ENCODE measurements around the gene ZNF564.

DNA sequence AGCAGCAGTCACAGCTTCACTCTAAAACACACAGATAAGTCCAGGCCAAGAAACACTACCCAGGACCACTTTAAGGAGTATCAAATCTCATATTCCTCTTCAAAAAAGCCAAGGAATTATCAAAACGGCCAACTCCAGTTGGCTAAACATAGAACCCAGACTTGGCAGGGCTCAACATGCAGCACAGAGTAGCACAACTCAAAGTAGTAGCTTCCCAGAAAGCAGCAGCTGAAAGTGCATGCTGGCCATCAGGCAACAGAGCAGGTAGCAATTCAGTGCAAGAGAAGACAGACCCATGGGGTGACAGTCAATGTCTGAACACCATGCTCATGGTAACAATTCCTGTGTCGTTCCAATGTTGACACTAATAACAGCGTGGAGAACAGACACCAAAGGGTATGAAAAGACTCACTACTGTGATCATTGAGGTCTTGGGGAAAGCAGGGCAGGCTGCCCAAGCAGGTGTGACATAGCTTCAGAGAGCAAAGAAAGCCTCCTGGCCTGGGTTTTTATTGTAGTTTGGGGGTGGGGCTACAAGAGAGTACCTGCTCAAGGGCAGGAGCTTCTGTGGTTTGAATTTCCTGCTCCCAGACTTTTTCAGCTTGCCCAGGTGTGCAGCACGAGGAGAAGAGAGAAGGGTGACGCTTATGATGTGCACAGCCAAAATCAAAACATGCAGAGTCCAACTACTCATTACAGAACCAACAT, 72.9 kb downstream of the ZNF564 start:
- TF ChIP-seq, protein P1, sequence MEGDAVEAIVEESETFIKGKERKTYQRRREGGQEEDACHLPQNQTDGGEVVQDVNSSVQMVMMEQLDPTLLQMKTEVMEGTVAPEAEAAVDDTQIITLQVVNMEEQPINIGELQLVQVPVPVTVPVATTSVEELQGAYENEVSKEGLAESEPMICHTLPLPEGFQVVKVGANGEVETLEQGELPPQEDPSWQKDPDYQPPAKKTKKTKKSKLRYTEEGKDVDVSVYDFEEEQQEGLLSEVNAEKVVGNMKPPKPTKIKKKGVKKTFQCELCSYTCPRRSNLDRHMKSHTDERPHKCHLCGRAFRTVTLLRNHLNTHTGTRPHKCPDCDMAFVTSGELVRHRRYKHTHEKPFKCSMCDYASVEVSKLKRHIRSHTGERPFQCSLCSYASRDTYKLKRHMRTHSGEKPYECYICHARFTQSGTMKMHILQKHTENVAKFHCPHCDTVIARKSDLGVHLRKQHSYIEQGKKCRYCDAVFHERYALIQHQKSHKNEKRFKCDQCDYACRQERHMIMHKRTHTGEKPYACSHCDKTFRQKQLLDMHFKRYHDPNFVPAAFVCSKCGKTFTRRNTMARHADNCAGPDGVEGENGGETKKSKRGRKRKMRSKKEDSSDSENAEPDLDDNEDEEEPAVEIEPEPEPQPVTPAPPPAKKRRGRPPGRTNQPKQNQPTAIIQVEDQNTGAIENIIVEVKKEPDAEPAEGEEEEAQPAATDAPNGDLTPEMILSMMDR (IDR thresholded peaks at IDR 0.05 in 8 of 11, conservative IDR thresholded peaks at IDR 0.05 in 3 of 11), result no peak
- TF ChIP-seq POLR2AphosphoS5 (IDR thresholded peaks at IDR 0.05), result no peak
- TF ChIP-seq POLR2A (IDR thresholded peaks at IDR 0.05), result no peak
